GM18499 (cell line): ENCODE measurements around the gene PRKCD.

Experiments
- ATAC-seq: cut with Tn5 transposase; IDR thresholded peaks from one replicate; pipeline ENCODE4 v1.9.1; 2021; ENCODE audit warnings: moderate number of reproducible peaks; ENCODE audit not compliant: insufficient read depth, unreplicated experiment

PRKCD gene

DNA sequence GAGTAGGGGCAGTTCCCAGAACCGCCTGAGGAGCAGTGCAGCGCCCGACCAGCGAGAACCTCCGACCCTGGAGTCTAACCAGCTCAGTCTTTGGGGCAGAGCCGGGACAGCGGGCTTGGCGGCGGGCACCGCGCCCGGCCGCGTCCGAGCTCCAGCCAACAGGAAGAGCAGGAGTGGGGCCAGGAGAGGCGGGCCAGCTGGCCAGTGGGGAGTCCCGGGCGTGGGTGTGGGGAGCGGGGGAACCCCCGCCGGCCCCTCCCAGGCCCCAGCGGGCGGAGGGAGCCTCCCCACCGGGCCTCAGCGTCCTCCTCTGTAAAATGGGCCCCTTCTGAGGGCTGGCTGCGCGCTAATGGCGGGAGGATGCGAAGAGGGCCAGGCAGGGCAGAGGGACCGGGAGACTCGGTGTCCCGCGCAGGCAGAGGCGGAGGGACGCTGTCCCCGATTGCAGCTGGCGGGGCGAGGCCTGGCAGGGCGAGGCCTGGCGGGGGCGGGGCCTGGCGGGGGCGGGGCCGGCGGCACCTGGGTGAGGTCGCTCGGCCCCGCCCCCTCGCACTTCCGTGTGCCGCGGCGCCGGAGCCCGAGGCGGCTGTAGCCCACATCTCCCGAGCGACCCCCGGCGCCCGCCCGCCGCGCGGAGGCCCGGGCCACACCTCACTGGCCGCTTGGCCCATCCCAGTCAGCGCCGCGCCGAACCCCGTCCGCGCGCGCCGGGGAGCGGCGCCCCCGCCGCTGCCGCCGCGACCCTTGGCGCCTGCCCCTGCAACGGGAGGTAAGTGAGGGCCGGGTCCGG, at the start of gene PRKCD:
Gene PRKCD, plus strand, starts transcription at position 550 of the 790 bp plus-strand sequence. CDS start 17,214 bp downstream, outside the sequence.
- no peak for ATAC-seq

DNA sequence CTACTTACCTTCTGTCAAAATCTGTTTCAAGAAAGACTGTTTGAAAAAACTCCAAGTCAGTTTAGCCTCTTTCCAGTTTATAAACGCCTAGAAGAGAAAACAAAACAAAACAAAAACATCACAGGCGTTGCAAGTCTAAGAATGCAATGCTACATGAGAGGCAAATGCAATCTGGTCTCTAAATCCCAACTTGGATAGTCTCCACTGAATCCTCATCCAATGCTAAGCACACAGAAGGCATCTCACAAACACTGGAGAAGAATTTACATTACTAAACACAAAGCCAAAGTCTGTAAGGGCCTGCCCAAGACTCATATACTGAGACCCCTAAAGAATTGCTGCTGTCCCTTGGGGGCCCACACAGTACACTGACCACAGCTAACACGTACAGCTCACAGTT, 49.2 kb upstream of the PRKCD start:
- no peak for ATAC-seq

DNA sequence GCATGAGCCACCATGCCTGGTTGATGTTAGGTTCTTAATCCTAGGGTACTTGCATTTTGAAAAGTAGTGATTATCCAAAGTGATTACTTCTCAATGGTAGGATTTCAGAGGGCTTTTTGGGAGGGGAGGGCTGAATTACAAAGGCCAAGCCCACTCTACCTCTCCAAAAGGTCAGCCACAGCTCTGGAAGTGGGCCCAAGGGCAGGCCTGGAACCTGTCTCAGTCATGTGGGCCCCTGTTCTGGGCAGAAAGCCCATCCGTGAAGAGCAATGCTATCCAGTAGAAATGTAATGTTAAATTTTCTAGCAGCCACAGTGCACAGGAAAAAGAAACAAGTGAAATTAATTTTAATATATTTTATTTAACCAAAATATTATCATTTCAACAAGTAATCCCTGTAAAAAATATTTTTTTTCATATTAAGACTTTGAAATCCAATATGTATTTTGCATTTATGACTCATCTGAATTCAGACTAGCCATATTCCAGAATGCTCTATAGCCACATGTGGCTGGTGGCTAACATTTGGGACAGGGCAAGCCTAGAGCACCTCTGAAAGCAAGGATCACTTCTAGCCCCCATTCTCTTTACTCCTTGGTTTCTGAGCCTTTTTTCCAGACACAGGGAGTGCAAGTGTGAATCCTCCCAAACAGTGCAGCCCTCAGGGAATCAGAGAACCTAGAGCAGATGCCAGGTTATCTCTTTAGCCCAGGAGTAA, 47.6 kb upstream of the PRKCD start:
- no peak for ATAC-seq

DNA sequence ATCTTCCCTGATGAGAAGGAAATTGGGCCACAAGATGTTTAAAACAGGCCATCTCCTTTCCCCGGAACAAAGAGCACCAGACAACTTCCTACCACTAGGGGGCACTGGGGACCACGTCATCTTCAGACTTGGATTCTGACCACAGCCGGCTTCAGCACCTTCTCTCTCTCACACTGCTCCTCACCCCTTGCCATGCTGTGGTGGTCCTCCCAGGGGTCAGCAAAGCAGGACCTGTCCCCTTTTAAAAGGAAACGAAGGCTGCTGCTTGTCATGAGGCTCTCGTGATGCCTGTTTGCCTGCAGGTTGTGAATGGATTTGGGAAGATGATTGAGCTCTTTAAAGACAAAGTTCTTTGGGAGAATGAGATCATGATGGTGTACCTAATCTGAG, 47.0 kb upstream of the PRKCD start:
- ATAC-seq: no peak

DNA sequence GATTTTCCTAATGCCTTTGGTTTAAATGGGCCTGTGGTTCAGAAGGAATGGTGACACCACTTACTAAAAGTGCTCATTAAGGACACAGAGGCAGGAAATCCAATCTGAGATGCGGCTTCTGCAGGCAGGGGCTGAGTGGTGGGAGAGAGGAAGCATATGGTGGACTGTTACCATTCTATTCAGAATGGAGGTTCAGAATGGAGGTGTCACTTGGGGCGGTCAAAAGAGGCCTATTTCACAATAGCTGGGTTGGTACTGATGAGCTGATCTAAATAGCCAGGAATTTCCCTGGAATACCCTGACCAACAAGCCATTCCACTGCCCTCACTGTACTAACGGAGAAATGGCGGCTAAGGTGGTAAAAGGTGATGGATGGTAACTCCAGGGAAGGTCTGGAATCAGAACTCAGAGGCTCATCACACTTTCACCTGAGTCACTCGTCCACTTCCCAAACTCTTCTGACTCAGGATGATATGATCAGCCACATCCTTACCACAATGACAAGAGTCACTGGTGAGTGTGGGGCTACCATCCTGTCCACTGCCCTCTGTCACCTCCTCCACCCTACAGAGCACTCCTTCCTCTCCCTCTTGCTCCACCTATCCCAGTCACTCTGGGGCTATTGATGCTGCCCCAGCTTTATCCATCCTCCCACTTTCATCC, 46.5 kb upstream of the PRKCD start:
- no peak for ATAC-seq

DNA sequence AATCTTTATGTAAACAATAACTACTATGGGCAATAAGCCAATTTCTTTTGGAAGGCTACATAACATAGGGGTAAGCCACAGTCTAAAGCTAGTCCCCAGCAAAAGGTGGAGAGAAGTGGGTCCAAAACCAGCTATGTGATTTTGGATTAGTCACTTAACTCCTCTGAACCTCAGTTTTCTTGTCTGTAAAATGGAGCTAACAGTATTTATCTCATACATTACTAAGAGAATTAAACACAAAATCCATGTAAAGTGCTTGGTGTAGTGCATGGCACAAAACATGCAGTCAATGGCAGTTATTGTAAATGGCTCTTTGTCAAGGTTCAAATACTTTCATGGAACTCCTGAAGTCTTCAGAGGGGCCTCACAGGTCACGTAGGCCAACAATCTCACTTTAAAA, 44.1 kb upstream of the PRKCD start:
- no peak for ATAC-seq

DNA sequence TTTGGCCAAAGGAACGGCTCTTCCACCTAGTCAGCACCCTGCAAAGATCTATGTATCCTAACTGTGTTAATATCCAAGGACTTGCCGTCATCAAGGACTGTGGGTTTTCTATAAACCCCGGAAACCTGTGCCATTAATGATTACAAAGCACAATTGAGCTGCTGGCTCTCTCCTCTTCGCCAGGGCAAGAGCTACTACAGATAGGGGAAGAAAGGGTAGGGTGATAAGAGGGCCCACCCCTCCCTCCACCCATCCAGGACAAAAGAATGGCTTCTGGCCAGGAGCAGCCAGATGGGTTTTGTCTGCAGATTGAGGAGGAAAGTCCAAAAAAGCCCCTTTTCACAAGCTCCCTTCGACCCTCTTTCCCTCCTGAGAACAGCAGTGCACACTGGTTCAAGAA, 40.7 kb upstream of the PRKCD start:
- ATAC-seq: no peak

DNA sequence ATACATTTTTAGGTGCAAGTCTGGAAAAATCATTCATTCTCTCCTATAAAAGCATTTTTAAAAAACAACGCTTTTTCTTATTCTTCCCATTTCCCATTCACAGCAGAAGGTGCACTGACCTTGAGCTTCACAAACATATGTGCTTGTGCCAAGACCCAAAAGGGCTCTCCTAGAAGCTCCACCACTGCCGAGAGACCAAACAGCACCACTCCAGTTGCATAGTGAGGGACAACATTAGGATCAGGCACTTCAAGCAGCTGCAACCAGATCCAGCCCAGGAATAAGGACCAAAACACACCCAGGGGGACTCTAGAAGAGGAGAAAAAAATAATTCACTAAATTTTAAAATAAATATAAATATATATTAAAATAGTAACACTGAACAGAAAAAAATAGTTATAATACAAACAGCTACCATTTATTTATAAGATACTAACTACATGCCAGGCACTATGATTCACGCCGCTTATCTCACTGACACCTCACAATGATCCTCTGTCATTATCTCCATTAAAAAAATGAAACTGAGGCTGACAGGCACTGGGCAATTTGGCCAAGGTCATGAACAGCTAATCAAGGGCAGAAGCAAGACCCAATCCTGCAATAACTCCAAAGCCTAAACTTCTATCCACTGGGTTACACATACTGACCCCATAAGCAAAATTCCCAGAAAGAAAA, 38.6 kb upstream of the PRKCD start:
- ATAC-seq: no peak

DNA sequence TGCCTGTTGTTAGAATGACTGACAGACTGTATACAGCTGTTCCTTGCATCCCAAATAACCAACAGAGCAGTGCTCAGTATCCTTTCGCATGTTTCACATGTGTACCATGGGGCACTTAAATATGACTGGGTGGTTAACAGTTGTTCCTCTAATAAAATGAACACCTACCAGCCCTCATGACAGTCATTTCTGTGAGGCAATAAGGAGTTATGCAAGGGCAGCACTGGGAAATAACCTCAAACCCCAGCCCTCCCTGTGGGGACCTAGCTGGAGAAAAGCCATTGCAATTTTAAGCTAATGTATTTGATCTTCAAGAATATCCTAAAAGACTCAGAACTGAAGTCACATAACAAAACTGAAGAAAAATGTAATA, 38.1 kb upstream of the PRKCD start:
- ATAC-seq: no peak

DNA sequence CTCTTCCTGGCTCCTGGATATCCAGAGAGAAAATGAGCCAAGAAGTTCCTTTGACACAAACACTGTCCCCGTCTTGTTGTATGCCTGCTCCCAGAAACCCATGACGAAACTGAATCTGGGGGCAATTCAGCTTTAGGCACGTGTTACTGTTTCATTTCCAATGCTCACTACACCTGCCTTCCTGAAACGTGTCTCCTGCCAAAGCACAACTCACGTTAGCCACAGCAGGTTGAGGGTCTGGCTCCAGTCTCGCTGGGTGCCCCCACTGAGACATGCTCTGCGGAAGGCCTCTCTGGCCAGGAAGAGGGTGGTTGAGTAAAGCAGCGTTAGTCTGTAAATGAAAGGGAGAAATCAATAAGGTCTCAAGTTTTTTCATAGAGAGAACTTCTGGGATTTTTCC, 37.5 kb upstream of the PRKCD start:
- no peak for ATAC-seq

DNA sequence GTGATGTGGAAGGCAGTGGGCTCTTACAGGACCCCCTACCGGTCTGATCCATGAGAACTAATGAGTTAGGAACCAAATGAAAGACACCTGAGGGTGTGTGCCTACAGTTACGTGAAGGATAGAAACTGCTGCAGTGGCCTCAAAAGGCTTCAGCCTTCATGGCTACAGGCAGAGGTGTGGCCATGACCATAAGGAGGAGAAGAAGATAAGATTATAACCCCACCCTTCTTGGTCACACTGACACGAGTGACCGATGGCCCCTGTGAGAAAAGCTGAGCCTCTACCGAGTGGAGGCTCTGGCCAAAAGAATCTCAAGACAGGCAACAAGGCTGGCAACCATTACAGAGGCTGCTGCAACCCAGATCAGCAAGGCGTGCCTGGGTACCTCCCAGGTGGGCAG, 37.1 kb upstream of the PRKCD start:
- no peak for ATAC-seq

DNA sequence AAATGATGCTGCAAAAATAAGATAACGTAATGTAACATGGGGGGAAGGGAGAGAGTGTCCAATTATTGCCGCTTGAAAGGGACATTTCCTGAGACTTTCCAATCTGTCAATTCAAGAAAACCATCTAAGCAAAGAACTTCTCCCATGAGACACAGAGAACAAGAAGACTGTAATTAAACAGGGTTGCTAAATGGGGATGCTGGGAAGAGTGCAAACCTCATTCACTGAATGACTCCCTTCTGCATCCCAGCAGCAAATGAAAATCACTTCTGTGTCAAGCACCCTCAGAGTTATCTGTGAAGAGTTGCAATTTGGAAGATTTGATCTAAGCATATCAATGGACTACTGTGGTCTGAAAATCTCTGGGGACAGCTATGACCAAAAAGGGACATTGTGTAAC, 34.4 kb upstream of the PRKCD start:
- no peak for ATAC-seq

DNA sequence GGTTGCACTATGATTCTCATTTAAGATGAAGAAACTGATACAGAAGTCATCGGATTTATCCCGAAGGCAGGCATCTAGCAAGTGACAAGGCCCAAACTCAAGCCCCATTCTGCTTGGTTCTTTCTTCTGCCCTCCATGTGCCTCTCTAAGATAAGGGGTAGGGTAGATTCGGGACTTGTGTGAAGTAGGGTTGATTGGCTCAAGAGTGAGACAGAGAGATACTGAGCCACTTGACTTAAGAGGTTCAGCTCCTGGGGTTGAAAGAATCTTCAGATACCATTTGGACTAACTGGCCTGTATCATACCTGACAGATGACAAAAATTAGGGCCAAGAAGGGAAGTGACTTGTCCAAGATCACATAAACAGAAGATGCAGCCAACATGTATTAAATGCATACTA, 31.7 kb upstream of the PRKCD start:
- no peak for ATAC-seq

DNA sequence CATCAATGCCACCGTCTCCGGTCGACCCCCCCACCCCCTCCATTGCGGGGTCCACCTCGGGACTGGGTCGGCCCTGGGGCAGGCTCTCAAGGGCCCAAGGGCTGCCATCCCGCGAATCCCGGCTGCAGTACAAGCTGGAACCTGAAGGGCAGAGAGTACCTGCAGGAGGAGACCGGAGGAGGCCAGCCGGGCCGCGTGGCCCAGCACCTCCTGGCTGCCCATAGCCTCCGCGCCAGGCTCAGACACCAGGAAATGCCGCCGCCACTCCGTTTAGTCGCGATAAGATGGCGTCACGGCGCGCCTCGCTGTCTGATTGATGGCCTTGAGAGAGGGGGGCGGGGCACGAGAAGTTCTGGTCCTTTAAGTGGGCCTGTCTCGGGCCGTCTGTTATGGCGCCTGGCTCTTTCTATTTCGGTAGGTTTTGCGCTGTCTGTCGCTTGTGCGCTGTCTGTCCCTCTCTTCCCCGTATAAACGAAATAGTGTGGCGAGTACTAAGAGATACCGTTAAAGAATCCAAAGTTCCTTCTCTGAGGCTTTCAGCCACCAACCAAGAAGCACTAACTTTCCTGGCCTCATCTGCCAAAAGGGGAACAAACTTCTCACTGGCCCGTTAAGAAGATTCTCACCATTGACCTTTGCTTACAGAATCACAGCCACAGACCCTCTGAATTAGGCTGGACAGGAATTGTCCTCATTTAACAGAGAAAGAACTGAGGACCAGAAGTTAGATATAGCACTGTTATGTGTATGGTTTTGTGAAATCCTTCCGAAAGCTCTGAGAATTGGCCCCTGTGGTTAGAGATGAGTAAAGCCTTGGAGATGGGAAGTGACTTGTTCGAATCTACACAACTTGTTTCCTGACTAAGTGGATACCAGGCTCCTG, 30.6 kb upstream of the PRKCD start, which contains the start of gene RFT1:
Gene RFT1, minus strand, starts transcription at position 257 of the 883 bp plus-strand sequence. Its CDS starts 35 bp downstream, at position 222.
- peak; percentile 54 for ATAC-seq

DNA sequence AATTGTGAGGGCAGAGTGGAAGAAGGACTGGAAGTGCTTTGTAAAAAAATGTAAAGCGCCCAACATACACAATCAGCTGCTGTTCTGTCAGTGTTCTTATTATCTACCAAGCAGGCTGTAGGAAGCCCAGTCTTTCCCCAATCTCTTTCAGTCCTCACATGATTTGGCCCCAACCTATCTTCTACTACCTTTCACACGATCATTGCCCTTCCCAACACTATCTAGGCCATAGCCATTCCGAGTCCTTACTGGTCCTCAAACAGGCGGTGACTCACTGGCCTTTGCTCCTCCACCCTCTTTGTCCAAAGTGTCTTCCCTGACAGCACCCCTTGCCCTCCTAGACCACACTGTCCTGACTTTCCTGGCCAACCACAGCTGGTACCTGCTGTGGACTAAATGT, 29.9 kb upstream of the PRKCD start:
- no peak for ATAC-seq

DNA sequence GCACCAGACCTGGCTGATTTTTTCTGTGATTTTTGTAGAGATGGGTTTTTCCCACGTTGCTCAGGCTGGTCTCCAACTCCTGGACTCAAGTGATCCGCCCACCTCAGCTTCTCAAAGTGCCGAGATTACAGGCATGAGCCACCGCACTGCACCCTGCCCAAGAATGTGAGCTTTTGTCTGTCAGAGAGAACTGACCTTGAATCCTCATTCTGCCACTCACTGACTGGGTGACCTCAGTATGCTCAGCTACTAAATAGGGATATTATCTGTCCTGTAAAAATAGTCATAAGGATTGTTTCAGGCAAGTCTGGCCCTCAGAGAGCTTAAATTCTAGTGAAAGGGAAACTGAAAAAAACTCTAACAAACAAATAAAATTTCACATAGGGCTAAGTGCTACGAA, 28.7 kb upstream of the PRKCD start:
- ATAC-seq: no peak

DNA sequence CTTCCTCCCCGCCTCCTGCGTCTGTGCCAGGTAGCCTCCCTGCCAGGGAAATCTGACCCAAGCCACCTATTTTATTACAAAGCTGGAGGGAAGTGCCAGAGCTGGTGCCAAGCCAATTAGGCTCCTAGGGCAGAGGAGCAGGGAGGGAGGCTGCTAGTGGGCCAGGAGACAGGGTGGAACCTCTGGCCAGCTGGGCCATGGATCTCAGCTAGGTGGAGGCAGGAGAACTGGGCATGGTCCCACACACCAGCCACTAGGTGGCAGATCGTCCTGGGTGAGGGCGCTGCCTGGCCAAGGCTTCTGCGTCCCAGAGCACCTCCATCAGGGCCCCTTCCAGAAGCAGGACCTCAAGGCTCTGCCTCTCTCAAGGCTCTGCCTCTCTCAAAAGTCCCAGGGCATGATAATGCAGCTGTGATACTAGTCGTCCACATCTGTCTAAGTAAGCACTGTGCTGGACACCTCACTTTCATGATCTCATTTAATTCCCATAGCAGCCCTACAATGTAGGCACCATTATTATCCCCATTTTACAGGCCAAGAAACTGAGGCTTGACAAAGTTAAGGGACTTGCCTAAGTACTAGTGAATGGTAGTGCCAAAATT, 26.3 kb upstream of the PRKCD start:
- ATAC-seq: no peak

DNA sequence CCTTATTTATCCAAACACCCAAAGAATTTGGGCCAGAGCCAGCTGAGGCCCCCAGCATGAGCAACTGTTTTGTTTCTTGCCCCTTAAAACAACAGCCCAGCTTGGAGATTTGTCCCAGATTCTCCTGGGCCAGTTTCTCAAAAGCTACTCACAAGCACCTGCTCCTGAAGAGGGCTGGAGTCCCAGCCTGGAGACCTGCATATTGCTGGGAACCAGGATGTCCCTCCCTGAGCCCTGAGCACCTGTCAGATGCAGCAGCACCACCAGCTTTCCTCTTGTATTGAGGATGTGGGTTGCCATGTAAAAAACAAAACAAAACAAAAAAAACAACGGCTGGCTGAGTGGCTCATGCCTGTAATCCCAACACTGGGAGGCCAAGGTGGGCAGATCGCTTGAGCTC, 23.8 kb upstream of the PRKCD start:
- ATAC-seq: no peak

DNA sequence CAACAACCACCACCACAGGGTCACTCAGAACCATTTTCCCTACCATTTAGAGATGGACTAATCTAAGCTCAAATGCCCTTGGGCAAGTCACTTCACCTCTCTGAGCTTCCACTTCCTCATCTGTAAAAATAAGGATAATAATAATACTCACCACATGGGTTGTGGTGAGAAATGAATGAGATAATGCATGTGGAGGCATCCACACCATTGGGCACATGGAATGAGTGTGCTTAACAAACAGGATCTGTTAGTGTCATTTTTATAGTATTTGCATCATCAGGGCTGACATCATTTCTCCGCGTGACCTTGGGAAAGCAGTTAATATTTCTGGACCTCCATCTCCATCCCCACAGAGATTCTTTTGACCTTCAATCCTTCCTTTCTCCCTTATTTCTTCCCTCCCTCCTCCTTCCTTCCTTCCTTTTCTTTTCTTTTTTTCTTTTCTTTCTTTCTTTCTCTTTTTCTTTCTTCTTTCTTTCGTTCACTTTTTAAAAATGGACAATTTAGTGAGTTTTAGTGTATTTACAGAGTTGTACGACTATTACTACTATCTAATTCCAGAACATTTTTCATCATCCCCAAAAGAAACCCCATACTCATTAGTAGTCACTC, 23.1 kb upstream of the PRKCD start:
- ATAC-seq: no peak
